ENCODE data around the gene PNPLA6. TPM values are rescaled to one million over a fixed set of nuclear protein-coding genes. Genes with fewer than 3 reads are reported as not detected.

The PNPLA6 gene
- total and polyA plus RNA-seq, 9 of the 15 experiments (the other 6 are each of a cell fraction or from before 2014, with no cell fraction given) = 0.07 to 30.2 (median 8.3) TPM

DNA sequence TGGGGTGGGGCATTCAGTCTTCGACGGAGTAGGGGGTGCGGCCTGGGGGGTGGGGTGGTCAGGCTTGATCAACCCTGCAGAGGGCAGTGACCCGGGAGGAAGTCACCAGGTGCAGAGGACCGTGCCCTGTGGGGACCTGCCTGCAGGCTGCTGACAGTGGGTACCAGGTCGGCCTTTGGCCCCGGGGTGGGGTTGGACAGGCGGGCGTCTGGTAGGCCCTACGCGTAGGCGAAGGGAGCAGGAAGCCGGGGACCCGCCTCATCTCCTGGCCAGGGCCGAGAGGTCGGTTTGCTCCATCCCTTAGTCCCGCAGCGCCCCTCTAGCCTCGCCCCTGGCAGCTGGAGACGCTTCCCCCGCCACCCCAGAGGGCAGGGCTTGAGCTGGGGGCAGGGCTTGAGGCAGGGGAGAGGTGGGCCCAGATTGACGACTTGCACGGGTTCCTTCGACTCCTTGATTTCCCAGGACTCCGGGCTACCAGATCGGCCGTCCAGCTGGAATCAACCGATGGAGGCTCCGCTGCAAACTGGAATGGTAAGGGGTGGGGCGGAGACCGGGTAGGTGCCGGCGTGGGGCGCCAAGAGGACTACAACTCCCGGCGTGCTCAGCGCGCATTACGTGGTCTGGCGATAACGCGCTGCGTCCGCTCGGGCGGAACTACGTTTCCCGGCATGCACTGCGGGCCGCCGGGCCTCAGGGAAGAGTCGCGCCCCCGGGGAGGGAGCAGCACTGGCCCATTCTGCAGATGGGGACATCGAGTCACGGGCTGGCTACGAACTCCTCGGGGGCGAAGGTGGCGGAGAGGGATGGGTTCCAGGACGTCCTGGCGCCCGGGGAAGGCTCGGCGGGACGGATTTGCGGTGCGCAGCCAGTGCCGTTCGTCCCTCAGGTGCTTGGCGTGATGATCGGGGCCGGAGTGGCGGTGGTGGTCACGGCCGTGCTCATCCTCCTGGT, at the start of gene PNPLA6 (continued):
- TF ChIP-seq THRAP3 (IDR thresholded peaks at IDR 0.05; ENCODE audit: borderline replicate concordance) = no peak; the same call in 1 of the 2 replicates
- TF ChIP-seq ZNF695 (CRISPR knock-in tag; IDR thresholded peaks at IDR 0.05) = no peak
- TF ChIP-seq TRIM24 (IDR thresholded peaks at IDR 0.05) = 0 out of 4 replicates have a peak, but pooled peaks of 1 of the 2 experiments have one; percentile 37
- TF ChIP-seq RNF2 (IDR thresholded peaks at IDR 0.05) = peak; percentile 62; the same call in 1 of the 2 replicates
- no peak for TF ChIP-seq ZEB2 (IDR thresholded peaks at IDR 0.05)
- TF ChIP-seq PTRF (tag; IDR thresholded peaks at IDR 0.05) = no peak
- no peak for TF ChIP-seq NR4A1 (CRISPR knock-in tag; IDR thresholded peaks at IDR 0.05)
- no peak for TF ChIP-seq NR4A1 (tag; IDR thresholded peaks at IDR 0.05)
- TF ChIP-seq, protein P1, sequence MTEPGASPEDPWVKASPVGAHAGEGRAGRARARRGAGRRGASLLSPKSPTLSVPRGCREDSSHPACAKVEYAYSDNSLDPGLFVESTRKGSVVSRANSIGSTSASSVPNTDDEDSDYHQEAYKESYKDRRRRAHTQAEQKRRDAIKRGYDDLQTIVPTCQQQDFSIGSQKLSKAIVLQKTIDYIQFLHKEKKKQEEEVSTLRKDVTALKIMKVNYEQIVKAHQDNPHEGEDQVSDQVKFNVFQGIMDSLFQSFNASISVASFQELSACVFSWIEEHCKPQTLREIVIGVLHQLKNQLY (CRISPR knock-in tag; conservative IDR thresholded peaks at IDR 0.05) = no peak
- TF ChIP-seq PHB (CRISPR knock-in tag; IDR thresholded peaks at IDR 0.05) = no peak
- TF ChIP-seq MECOM (CRISPR knock-in tag; IDR thresholded peaks at IDR 0.05) = no peak; the same call in 1 of the 2 replicates
- TF ChIP-seq, protein P2, sequence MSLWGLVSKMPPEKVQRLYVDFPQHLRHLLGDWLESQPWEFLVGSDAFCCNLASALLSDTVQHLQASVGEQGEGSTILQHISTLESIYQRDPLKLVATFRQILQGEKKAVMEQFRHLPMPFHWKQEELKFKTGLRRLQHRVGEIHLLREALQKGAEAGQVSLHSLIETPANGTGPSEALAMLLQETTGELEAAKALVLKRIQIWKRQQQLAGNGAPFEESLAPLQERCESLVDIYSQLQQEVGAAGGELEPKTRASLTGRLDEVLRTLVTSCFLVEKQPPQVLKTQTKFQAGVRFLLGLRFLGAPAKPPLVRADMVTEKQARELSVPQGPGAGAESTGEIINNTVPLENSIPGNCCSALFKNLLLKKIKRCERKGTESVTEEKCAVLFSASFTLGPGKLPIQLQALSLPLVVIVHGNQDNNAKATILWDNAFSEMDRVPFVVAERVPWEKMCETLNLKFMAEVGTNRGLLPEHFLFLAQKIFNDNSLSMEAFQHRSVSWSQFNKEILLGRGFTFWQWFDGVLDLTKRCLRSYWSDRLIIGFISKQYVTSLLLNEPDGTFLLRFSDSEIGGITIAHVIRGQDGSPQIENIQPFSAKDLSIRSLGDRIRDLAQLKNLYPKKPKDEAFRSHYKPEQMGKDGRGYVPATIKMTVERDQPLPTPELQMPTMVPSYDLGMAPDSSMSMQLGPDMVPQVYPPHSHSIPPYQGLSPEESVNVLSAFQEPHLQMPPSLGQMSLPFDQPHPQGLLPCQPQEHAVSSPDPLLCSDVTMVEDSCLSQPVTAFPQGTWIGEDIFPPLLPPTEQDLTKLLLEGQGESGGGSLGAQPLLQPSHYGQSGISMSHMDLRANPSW (CRISPR knock-in tag; IDR thresholded peaks at IDR 0.05) = no peak
- TF ChIP-seq DPF2 (IDR thresholded peaks at IDR 0.05) = no peak; the same call in 1 of the 2 replicates
- no peak for TF ChIP-seq ZFPM2 (CRISPR knock-in tag; IDR thresholded peaks at IDR 0.05)
- TF ChIP-seq E2F3 (CRISPR knock-in tag; IDR thresholded peaks at IDR 0.05) = no peak
- TF ChIP-seq, protein P3, sequence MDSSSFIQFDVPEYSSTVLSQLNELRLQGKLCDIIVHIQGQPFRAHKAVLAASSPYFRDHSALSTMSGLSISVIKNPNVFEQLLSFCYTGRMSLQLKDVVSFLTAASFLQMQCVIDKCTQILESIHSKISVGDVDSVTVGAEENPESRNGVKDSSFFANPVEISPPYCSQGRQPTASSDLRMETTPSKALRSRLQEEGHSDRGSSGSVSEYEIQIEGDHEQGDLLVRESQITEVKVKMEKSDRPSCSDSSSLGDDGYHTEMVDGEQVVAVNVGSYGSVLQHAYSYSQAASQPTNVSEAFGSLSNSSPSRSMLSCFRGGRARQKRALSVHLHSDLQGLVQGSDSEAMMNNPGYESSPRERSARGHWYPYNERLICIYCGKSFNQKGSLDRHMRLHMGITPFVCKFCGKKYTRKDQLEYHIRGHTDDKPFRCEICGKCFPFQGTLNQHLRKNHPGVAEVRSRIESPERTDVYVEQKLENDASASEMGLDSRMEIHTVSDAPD (CRISPR knock-in tag; IDR thresholded peaks at IDR 0.05) = no peak
- TF ChIP-seq CEBPZ (IDR thresholded peaks at IDR 0.05; ENCODE audit: borderline replicate concordance, low read depth, low read length) = no peak
